Natural killer cell (primary cell): Measurements from ENCODE around the gene CYP3A7. TPM values are rescaled to one million over a fixed set of nuclear protein-coding genes. Genes with fewer than 3 reads are reported as not detected.
"Not testable (repeated sequence)": the region's sequence is repeated elsewhere in the genome, so short reads cannot be mapped to it uniquely, and the experiment has no call there.

Experiments
- ATAC-seq, 3 donors: fragments of 150-1000 bp in 2 of 3; fragments of 200-7000 bp in 1 of 3; cut with Tn5 transposase; 1 replicate in 1 of 3; 2 replicates in 2 of 3; pipeline ENCODE4 v1.10.0; 2021; ENCODE audit warnings: mild to moderate bottlenecking in 2 of 3, moderate library complexity in 2 of 3
- DNase-seq, 2 donors: peaks; one replicate each; pipeline versions ENCODE4 v3.0.0 to v3.0.0-alpha.2; 2013 to 2021; ENCODE audit warnings: mixed read lengths in 1 of 2
- H3K27ac ChIP-seq: one replicate; pipeline ENCODE4 v1.5.1; 2013; ENCODE audit warnings: mild to moderate bottlenecking, low read length
- H3K27me3 ChIP-seq: one replicate; pipeline ENCODE4 v1.6.1; 2013; ENCODE audit warnings: low read length; ENCODE audit not compliant: control insufficient read depth, insufficient read depth
- H3K36me3 ChIP-seq: one replicate; pipeline ENCODE4 v1.6.1; 2013; ENCODE audit warnings: low read length; ENCODE audit not compliant: control insufficient read depth, insufficient read depth
- H3K4me1 ChIP-seq: one replicate; pipeline ENCODE4 v1.6.1; 2013; ENCODE audit warnings: low read length; ENCODE audit not compliant: control insufficient read depth, insufficient read depth
- H3K4me3 ChIP-seq: one replicate; pipeline ENCODE4 v1.5.1; 2013; ENCODE audit warnings: low read length
- H3K9me3 ChIP-seq: one replicate; pipeline ENCODE4 v1.6.1; 2013; ENCODE audit warnings: low read length; ENCODE audit not compliant: control insufficient read depth, insufficient read depth
- H3K27ac Mint-ChIP-seq, 2 donors: one replicate each; pipeline ENCODE4 v1.8.0; 2022; ENCODE audit warnings: mild to moderate bottlenecking in 2 of 2, mixed read lengths in 2 of 2, moderate library complexity in 1 of 2
- H3K27me3 Mint-ChIP-seq, 2 donors: one replicate each; pipeline ENCODE4 v1.8.0; 2022; ENCODE audit warnings: low read depth in 2 of 2, mixed read lengths in 2 of 2
- H3K36me3 Mint-ChIP-seq: one replicate; pipeline ENCODE4 v1.8.0; 2022; ENCODE audit warnings: mixed read lengths
- H3K4me1 Mint-ChIP-seq, 2 donors: one replicate each; pipeline ENCODE4 v1.8.0; 2022; ENCODE audit warnings: mixed read lengths in 2 of 2
- H3K4me3 Mint-ChIP-seq: one replicate; pipeline ENCODE4 v1.8.0; 2022; ENCODE audit warnings: mild to moderate bottlenecking, moderate library complexity, mixed read lengths
- H3K9me3 Mint-ChIP-seq, 2 donors: one replicate each; pipeline ENCODE4 v1.8.0; 2022; ENCODE audit warnings: mixed read lengths in 2 of 2
- CTCF ChIP-seq: fragments of 200-600 bp; IDR thresholded peaks from one replicate; pipeline ENCODE4 v1.8.0; 2022; ENCODE audit warnings: antibody characterized with exemption
- WGBS: methylation state at CpG from one replicate; pipeline ENCODE4 v1.1.7; 2013; ENCODE audit warnings: missing lambda C conversion rate; ENCODE audit not compliant: insufficient coverage; 5-methylcytosine and 5-hydroxymethylcytosine counted together
- intact Hi-C: fragments of 100-400 bp; cut with micrococcal nuclease; formaldehyde crosslinking; loops from one replicate; pipeline ENCODE4 v1.14.2; 2022
- total RNA-seq, 4 donors: library from RNA; stranded (reverse); fragments of 120-200 nt in 1 of 4; gene quantifications; one replicate each; pipeline versions ENCODE4 v1.2.3 to v1.2.4, GENCODE V29; 2013 to 2022

Gene CYP3A7
- total RNA-seq, 3 donors from 2014 or later (not counting 1 experiment from before 2014, with no cell fraction given): not detected

DNA sequence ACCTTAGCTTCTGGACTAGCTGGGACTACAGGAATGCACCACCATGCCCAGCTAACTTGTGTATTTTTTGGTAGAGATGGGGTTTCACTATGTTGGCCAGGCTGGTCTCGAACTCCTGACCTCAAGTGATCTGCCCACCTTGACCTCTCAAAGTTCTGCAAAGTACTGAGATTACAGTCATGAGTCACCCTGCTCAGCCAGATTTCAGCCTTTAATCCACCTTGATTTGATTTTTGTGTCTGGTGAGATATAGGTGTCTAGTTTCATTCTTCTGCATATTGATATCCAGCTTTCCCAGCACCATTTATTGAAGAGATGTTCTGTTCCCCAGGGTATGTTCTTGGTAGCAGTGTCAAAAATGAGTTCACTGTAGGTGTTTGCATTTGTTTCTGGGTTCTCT is 20.1 kb upstream of the CYP3A7 start:
- 100% methylated on average over 1 of the region's 1 CpG for WGBS
- H3K9me3 Mint-ChIP-seq: no peaks in the 10 kb centered on the region
- Histone ChIP-seq H3K4me1 (no peaks in the 10 kb centered on the region), H3K9me3 (no peaks in the 10 kb centered on the region), H3K36me3 (no peaks in the 10 kb centered on the region), H3K27ac (no peak overlapping the region), H3K27me3 (peaks cover 2% of the 10 kb centered on the region), H3K4me3 (no peak overlapping the region)
- ATAC-seq: no peak
- intact Hi-C loops: no loop called here
- TF ChIP-seq CTCF: no peak
- no peaks in the 10 kb centered on the region for H3K4me1 Mint-ChIP-seq
- DNase-seq: no peak
- no peak overlapping the region for H3K4me3 Mint-ChIP-seq
- H3K27ac Mint-ChIP-seq: no peak overlapping the region
- no peaks in the 10 kb centered on the region for H3K36me3 Mint-ChIP-seq
- H3K27me3 Mint-ChIP-seq: peaks cover 14 to 43% of the 10 kb centered on the region in 2 donors

GRCh38 chr7:99752356-99752755 is 17.4 kb upstream of the CYP3A7 start:
- Histone ChIP-seq H3K4me3 (no peak overlapping the region), H3K4me1 (no peaks in the 10 kb centered on the region), H3K9me3 (no peaks in the 10 kb centered on the region), H3K36me3 (no peaks in the 10 kb centered on the region), H3K27me3 (peaks cover 2% of the 10 kb centered on the region), H3K27ac (no peak overlapping the region)
- Mint-ChIP-seq H3K27me3 (peaks cover 14 to 49% of the 10 kb centered on the region in 2 donors), H3K4me1 (no peaks in the 10 kb centered on the region), H3K9me3 (no peaks in the 10 kb centered on the region), H3K27ac (no peak overlapping the region), H3K4me3 (no peak overlapping the region), H3K36me3 (no peaks in the 10 kb centered on the region)
- TF ChIP-seq CTCF: no peak
- 89% methylated on average over 2 of the region's 3 CpGs for WGBS
- intact Hi-C loops: no loop called here
- DNase-seq (no peak), ATAC-seq (no peak)

GRCh38 chr7:99751322-99752052 is 16.5 kb upstream of the CYP3A7 start:
- H3K27me3 Mint-ChIP-seq: peaks cover 11 to 43% of the 10 kb centered on the region in 2 donors
- H3K4me1 Mint-ChIP-seq, intact Hi-C loops: not testable (repeated sequence)

DNA sequence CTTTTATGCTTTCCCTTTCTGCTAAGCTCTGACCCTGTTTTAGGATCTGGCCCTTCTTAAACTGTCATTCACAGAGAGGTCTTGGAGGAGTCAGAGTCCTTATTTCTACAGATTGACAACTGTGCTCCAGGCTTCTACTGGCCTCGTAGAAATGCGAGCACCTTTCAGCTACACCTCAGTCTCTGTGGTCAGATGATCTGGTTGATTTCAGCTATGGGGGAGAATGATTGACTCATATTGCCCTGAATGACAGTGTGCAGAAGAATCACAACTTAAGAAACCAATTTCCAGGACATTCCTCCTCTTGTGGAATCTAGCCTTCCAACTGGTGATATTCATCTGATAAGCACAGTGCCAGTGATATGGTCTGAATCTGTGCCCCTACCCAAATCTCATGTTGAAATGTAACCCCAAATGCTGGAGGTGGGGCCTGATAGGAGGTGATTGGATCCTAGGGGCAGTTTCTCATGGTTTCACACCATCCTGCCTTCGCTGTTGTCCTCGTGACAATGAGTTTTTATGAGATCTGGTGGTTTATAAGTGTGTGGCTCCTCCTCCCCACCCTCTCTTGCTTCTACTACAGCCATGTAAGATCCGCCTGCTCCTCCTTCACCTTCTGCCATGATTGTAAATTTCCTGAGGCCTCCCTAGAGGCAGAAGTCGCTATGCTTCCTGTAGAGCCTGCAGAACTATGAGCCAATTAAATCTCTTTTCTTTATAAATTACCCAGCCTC is 14.0 kb upstream of the CYP3A7 start:
- 89% methylated on average over 4 of the region's 6 CpGs for WGBS
- H3K27me3 Mint-ChIP-seq: peaks cover 15 to 57% of the 10 kb centered on the region in 2 donors

More at GRCh38 chr7:99751322-99752052, 16.5 kb upstream of the CYP3A7 start:
- not testable (repeated sequence) for H3K36me3 Mint-ChIP-seq, ATAC-seq, H3K27ac ChIP-seq, H3K4me3 Mint-ChIP-seq, H3K9me3 ChIP-seq, H3K36me3 ChIP-seq, DNase-seq, H3K27ac Mint-ChIP-seq, H3K4me1 ChIP-seq, H3K4me3 ChIP-seq, H3K9me3 Mint-ChIP-seq, H3K27me3 ChIP-seq
- WGBS: 21% methylated on average over 2 of the region's 5 CpGs

GRCh38 chr7:99746915-99747314 is 11.9 kb upstream of the CYP3A7 start:
- DNase-seq, intact Hi-C loops, H3K27ac Mint-ChIP-seq, H3K9me3 ChIP-seq, H3K27ac ChIP-seq, H3K36me3 Mint-ChIP-seq, H3K9me3 Mint-ChIP-seq, ATAC-seq, H3K27me3 ChIP-seq, H3K4me3 Mint-ChIP-seq, H3K4me1 ChIP-seq, H3K36me3 ChIP-seq, H3K4me1 Mint-ChIP-seq, H3K4me3 ChIP-seq: not testable (repeated sequence)
- H3K27me3 Mint-ChIP-seq: peaks cover 14 to 43% of the 10 kb centered on the region in 2 donors
- 92% methylated on average over 2 of the region's 3 CpGs for WGBS

More for the DNA sequence above, 14.0 kb upstream of the CYP3A7 start:
- ATAC-seq (no peak), DNase-seq (no peak)
- peaks cover 0 to 2% of the 10 kb centered on the region in 2 donors for H3K9me3 Mint-ChIP-seq
- H3K4me3 ChIP-seq: no peak overlapping the region
- H3K4me1 Mint-ChIP-seq: no peaks in the 10 kb centered on the region
- H3K9me3 ChIP-seq: no peaks in the 10 kb centered on the region
- H3K4me1 ChIP-seq: no peaks in the 10 kb centered on the region
- no peak overlapping the region for H3K27ac ChIP-seq
- H3K4me3 Mint-ChIP-seq: no peak overlapping the region
- peaks cover 6% of the 10 kb centered on the region for H3K36me3 Mint-ChIP-seq
- H3K27ac Mint-ChIP-seq: no peak overlapping the region
- no peaks in the 10 kb centered on the region for H3K27me3 ChIP-seq
- H3K36me3 ChIP-seq: no peaks in the 10 kb centered on the region
- intact Hi-C loops: no loop called here
- no peak for TF ChIP-seq CTCF
